ENCODE results near the gene RPS6KA1.

- TF ChIP-seq POLR2AphosphoS5 (IDR thresholded peaks at IDR 0.05; ENCODE audit: low read depth, low read length) (no peak), REST (IDR thresholded peaks at IDR 0.05; ENCODE audit: insufficient read depth in 1 of 2, low read depth in 2 of 2, low read length in 2 of 2) (no peak)
Observed at GRCh38 chr1:26610781-26611180, 81.2 kb downstream of the RPS6KA1 start.
